K562 (cell line): Measurements from ENCODE around the gene TP53RK. TPM values are rescaled to one million over a fixed set of nuclear protein-coding genes. Genes with fewer than 3 reads are reported as not detected.

Experiments used
- ATAC-seq: fragments of 200-7000 bp; cut with Tn5 transposase; 3 replicates; pipeline ENCODE4 v1.9.1; 2020; ENCODE audit warnings: moderate library complexity
- BruUV-seq: library from RNA; stranded (reverse); fragments of 400-500 nt; replicated peaks from 2 replicates; lab custom pipeline; 2021; lab: Mats Ljungman, UMichigan
- CTCF ChIA-PET: fragments of 300-600 bp; formaldehyde crosslinking; extraction: SDS; loops from one replicate; lab custom pipeline; 2021; ENCODE audit warnings: low intra/inter-chr PET ratio; lab: Yijun Ruan, JAX
- POLR2A ChIA-PET: fragments of 300-600, 350-650 bp; sonication (Branson Sonifier 250); formaldehyde crosslinking; extraction: SDS; loops from one replicate; lab custom pipeline; 2021; ENCODE audit warnings: antibody characterized with exemption, inconsistent platforms; lab: Yijun Ruan, JAX
- DNase-seq, 4 experiments: peaks; one replicate each; pipeline versions ENCODE4 v3.0.0 to v3.0.0-alpha.2; 2011 to 2018; ENCODE audit warnings: low spot score in 3 of 4, mixed read lengths in 3 of 4; ENCODE audit errors: extremely low read depth in 1 of 4
- FAIRE-seq: peaks from 2 replicates; lab custom pipeline; 2011; peaks lifted over from hg19 to GRCh38; lab: Jason Lieb, UNC
- H2AFZ ChIP-seq: 2 replicates; pipeline ENCODE4 v1.6.0; 2011; ENCODE audit warnings: low read depth, low read length, control low read depth, inconsistent platforms
- H3K27ac ChIP-seq: fragments of 200-600 bp; 3 replicates; pipeline ENCODE4 v1.8.0; 2011; ENCODE audit warnings: low read depth, mild to moderate bottlenecking, control low read depth, inconsistent platforms, low read length, moderate library complexity, mixed read lengths; ENCODE audit errors: extremely low read depth
- H3K27me3 ChIP-seq, 2 experiments: fragments of 300-600 bp in 1 of 2; 2 replicates in 1 of 2; 3 replicates in 1 of 2; pipeline versions ENCODE4 v1.6.0 to v1.8.0; 2011; ENCODE audit warnings: inconsistent platforms in 2 of 2, low read length in 2 of 2, mild to moderate bottlenecking in 1 of 2, mixed read lengths in 1 of 2, moderate library complexity in 1 of 2; ENCODE audit not compliant: control insufficient read depth in 2 of 2, insufficient read depth in 2 of 2
- H3K36me3 ChIP-seq: fragments of 300-600 bp; 3 replicates; pipeline ENCODE4 v1.8.0; 2011; ENCODE audit warnings: mild to moderate bottlenecking, low read length, inconsistent platforms; ENCODE audit not compliant: control insufficient read depth, insufficient read depth
- H3K4me1 ChIP-seq, 2 experiments: fragments of 200-600 bp in 1 of 2; replicated peaks in 1 of 2; 2 replicates in 1 of 2; 3 replicates in 1 of 2; pipeline versions ENCODE4 v1.5.1 to v1.8.0; 2011; ENCODE audit warnings: inconsistent platforms in 2 of 2, low read length in 2 of 2, mild to moderate bottlenecking in 1 of 2, mixed read lengths in 1 of 2, moderate library complexity in 1 of 2; ENCODE audit not compliant: control insufficient read depth in 2 of 2, insufficient read depth in 2 of 2
- H3K4me2 ChIP-seq: 2 replicates; pipeline ENCODE4 v1.6.1; 2011; ENCODE audit warnings: low read length, control low read depth, inconsistent platforms, mixed read lengths; ENCODE audit not compliant: insufficient read depth
- H3K4me3 ChIP-seq: fragments of 200-600 bp; sonication (generic), shearing (Covaris generic); 2 replicates; pipeline ENCODE4 v1.5.1; 2016; ENCODE audit warnings: control low read depth, inconsistent platforms
- H3K79me2 ChIP-seq: fragments of 200-600 bp; 3 replicates; pipeline ENCODE4 v1.8.0; 2011; ENCODE audit warnings: low read length, inconsistent platforms; ENCODE audit not compliant: control insufficient read depth, insufficient read depth
- H3K9ac ChIP-seq, 2 experiments: 2 replicates each; pipeline versions ENCODE4 v1.6.0 to v1.6.1; 2011; ENCODE audit warnings: low read depth in 2 of 2, low read length in 2 of 2, control low read depth in 1 of 2, inconsistent platforms in 1 of 2, mild to moderate bottlenecking in 1 of 2, mixed read lengths in 1 of 2; ENCODE audit not compliant: insufficient read depth in 1 of 2
- H3K9me1 ChIP-seq: one replicate; pipeline ENCODE4 v1.6.0; 2011; ENCODE audit warnings: inconsistent platforms, mild to moderate bottlenecking, low read length, moderate library complexity; ENCODE audit not compliant: control insufficient read depth, insufficient read depth
- H3K9me3 ChIP-seq: replicated peaks from 2 replicates; pipeline ENCODE4 v1.5.1; 2011; ENCODE audit warnings: low read depth, low read length, inconsistent platforms; ENCODE audit not compliant: control insufficient read depth, insufficient read depth
- H4K20me1 ChIP-seq: replicated peaks from 2 replicates; pipeline ENCODE4 v1.6.1; 2011; ENCODE audit warnings: low read length, inconsistent platforms, mixed read lengths; ENCODE audit not compliant: control insufficient read depth, insufficient read depth
- ARID1B ChIP-seq: fragments of 450-650 bp; IDR thresholded peaks from 2 replicates; pipeline ENCODE4 v1.6.1; 2016; ENCODE audit warnings: antibody characterized with exemption, mild to moderate bottlenecking, inconsistent platforms
- ARNT ChIP-seq, 2 experiments: fragments of 450-650 bp; IDR thresholded peaks; 2 replicates each; pipeline ENCODE4 v1.6.1; 2016; ENCODE audit warnings: mild to moderate bottlenecking in 1 of 2
- ASH1L ChIP-seq: fragments of 450-650 bp; IDR thresholded peaks from 2 replicates; pipeline ENCODE4 v1.6.1; 2018; ENCODE audit warnings: borderline replicate concordance, mild to moderate bottlenecking, low read depth; ENCODE audit not compliant: partially characterized antibody
- CBFB ChIP-seq: sonication (generic); formaldehyde crosslinking; IDR thresholded peaks from 2 replicates; pipeline ENCODE4 v1.4.0; 2020; ENCODE audit warnings: mild to moderate bottlenecking, missing genetic modification reagents
- E2F5 ChIP-seq: sonication (generic); formaldehyde crosslinking; IDR thresholded peaks from 2 replicates; pipeline ENCODE4 v1.8.0; 2022; ENCODE audit warnings: mild to moderate bottlenecking, missing genetic modification reagents
- HBP1 ChIP-seq: fragments of 450-650 bp; formaldehyde crosslinking; IDR thresholded peaks from 2 replicates; pipeline ENCODE4 v1.4.0; 2022; ENCODE audit warnings: missing genetic modification characterization
- HDGF ChIP-seq: fragments of 450-650 bp; IDR thresholded peaks from 2 replicates; pipeline ENCODE4 v1.6.1; 2016
- LARP7 ChIP-seq: fragments of 450-650 bp; IDR thresholded peaks from 2 replicates; pipeline ENCODE4 v1.6.1; 2016
- NCOA1 ChIP-seq: fragments of 450-650 bp; IDR thresholded peaks from 2 replicates; pipeline ENCODE4 v1.6.1; 2016; ENCODE audit warnings: low read depth
- PHF8 ChIP-seq: fragments of 200-600 bp; sonication (generic); IDR thresholded peaks from 2 replicates; pipeline ENCODE4 v1.6.1; 2012; ENCODE audit warnings: mixed run types, mild to moderate bottlenecking, inconsistent platforms, low read length, moderate library complexity, borderline replicate concordance
- SMARCA4 ChIP-seq: fragments of 450-650 bp; IDR thresholded peaks from 2 replicates; pipeline ENCODE4 v1.6.1; 2016
- TEAD4 ChIP-seq, 2 experiments: sonication (generic) in 1 of 2; formaldehyde crosslinking in 1 of 2; IDR thresholded peaks; 2 replicates each; pipeline versions ENCODE4 v1.6.1 to v1.8.0; 2012 to 2022; ENCODE audit warnings: borderline replicate concordance in 1 of 2, inconsistent platforms in 1 of 2, low read length in 1 of 2, mild to moderate bottlenecking in 1 of 2, missing genetic modification reagents in 1 of 2
- ZBTB26 ChIP-seq: fragments of 450-650 bp; formaldehyde crosslinking; IDR thresholded peaks from 2 replicates; pipeline ENCODE4 v1.4.0; 2022; ENCODE audit warnings: missing genetic modification characterization
- ZC3H8 ChIP-seq: fragments of 450-650 bp; IDR thresholded peaks from 2 replicates; pipeline ENCODE4 v1.6.1; 2017
- ZNF134 ChIP-seq: fragments of 250-450 bp; sonication (Bioruptor Pico); conservative IDR thresholded peaks from 2 replicates; pipeline ENCODE4 v1.4.0; 2020
- WGBS: fragments of 100-300 bp; shearing (Covaris generic); methylation state at CpG from one replicate; pipeline ENCODE4 v1.1.6; 2016; ENCODE audit warnings: low coverage, mixed read lengths; ENCODE audit not compliant: insufficient coverage; ENCODE audit errors: missing lambda C conversion rate; 5-methylcytosine and 5-hydroxymethylcytosine counted together
- in situ Hi-C: fragments of 300-500 bp; cut with MboI; formaldehyde crosslinking; loops from 4 replicates; pipeline ENCODE4 v1.15.0; 2018; ENCODE audit warnings: inconsistent platforms, mixed read lengths
- intact Hi-C: fragments of 100-400 bp; cut with micrococcal nuclease; formaldehyde crosslinking; loops from 2 replicates; pipeline ENCODE4 v1.14.2; 2022
- polyA plus RNA-seq, 8 experiments: library from polyadenylated mRNA; depleted of rRNA in 4 of 8; stranded (reverse) in 5 of 8; unstranded in 3 of 8; fragments of >200 nt; fragmentation: Nextera tagmentation in 2 of 8; fragmentation: Illumina TruSeq in 1 of 8; extraction: Ambion mirVana in 2 of 8; extraction: Trizol in 1 of 8; gene quantifications; 2 replicates each; pipeline versions ENCODE4 v1.2.1 to v1.2.3, GENCODE V29; 2011 to 2014; ENCODE audit warnings: inconsistent platforms in 1 of 8, missing spikeins in 1 of 8
- total RNA-seq, 7 experiments: library from RNA; depleted of rRNA in 6 of 7; stranded (reverse); fragments of >200 nt in 6 of 7; fragmentation: Illumina TruSeq in 2 of 7; extraction: Trizol in 2 of 7; gene quantifications; 2 replicates each; pipeline versions ENCODE4 v1.2.1 to v1.2.3, GENCODE V29; 2011 to 2021; ENCODE audit warnings: low replicate concordance in 1 of 7

TP53RK gene
- total and polyA plus RNA-seq, 9 of the 15 experiments (the other 6 are each of a cell fraction or from before 2014, with no cell fraction given), result 2.9 to 43.5 (median 17.2) TPM

- no peak for TF ChIP-seq ASH1L
Measured at GRCh38 chr20:46682063-46682821, 7.0 kb downstream of the TP53RK start (continued).

GRCh38 chr20:46681032-46681854 lies 8.0 kb downstream of the TP53RK start:
- Histone ChIP-seq H3K27ac (no peak overlapping the region), H3K9me1 (peaks cover 4% of the 10 kb centered on the region), H3K79me2 (peaks cover 62% of the 10 kb centered on the region), H2AFZ (no peak overlapping the region), H3K4me3 (no peak overlapping the region), H3K4me2 (no peak overlapping the region), H3K9ac (no peak overlapping the region), H3K4me1 (peaks cover 3 to 25% of the 10 kb centered on the region in 2 experiments; a peak in 4 of 5 replicates), H3K36me3 (peaks cover 37% of the 10 kb centered on the region), H3K27me3 (no peaks in the 10 kb centered on the region), H3K9me3 (no peaks in the 10 kb centered on the region), H4K20me1 (peaks cover 3% of the 10 kb centered on the region; the same call in 1 of the 2 replicates)
- no TSS peak for BruUV-seq
- peak; percentile 56 to 81 (median 62) for DNase-seq
- intact Hi-C loops, result loop anchor here (5.0 kb wide), 1 partner anchor 34 kb away; no protein-coding TSS in a partner anchor
- CTCF ChIA-PET, result interaction anchor here (0.6 to 1.7 kb wide), 4 partner anchors 45 to 659 kb away, joined by 3 to 10 read pairs (median 4); no protein-coding TSS in a partner anchor
- in situ Hi-C loops, result no loop called here
- peak; percentile 46 for ATAC-seq
- 52% methylated on average over 14 of the region's 14 CpGs for WGBS
- FAIRE-seq, result peak; percentile 80
- POLR2A ChIA-PET, result no interaction called here
- peak; percentile 27; the same call in 1 of the 2 replicates for TF ChIP-seq ARID1B
- TF ChIP-seq TEAD4 (IDR thresholded peaks at IDR 0.05; ENCODE audit: low read length), result 0 out of 2 replicates have a peak, but pooled peaks have one; percentile 7
- TF ChIP-seq TEAD4 (CRISPR knock-in tag; IDR thresholded peaks at IDR 0.05; ENCODE audit: borderline replicate concordance), result no peak
- TF ChIP-seq LARP7, result peak; percentile 94
- TF ChIP-seq ZBTB26 (CRISPR knock-in tag), result peak; percentile 34; the same call in 1 of the 2 replicates
- TF ChIP-seq SMARCA4, result peak; percentile 36; the same call in 1 of the 2 replicates
- TF ChIP-seq CBFB, result no peak
- TF ChIP-seq ARNT (IDR thresholded peaks at IDR 0.05), result peak in 1 of 2 experiments; percentile 55; a peak in 1 of 4 replicates
- TF ChIP-seq HBP1 (CRISPR knock-in tag), result peak; percentile 62; the same call in 1 of the 2 replicates
- no peak for TF ChIP-seq PHF8
- TF ChIP-seq NCOA1, result no peak; the same call in 1 of the 2 replicates
- no peak for TF ChIP-seq ZNF134 (CRISPR knock-in tag)
- no peak for TF ChIP-seq E2F5 (CRISPR knock-in tag)
- peak; percentile 92 for TF ChIP-seq HDGF
- TF ChIP-seq ASH1L, result peak; percentile 19
- peak; percentile 80; the same call in 1 of the 2 replicates for TF ChIP-seq ZC3H8
